Measurements from ENCODE around the gene GRIN2A.

Gene GRIN2A

GRCh38 chr16:10180042-10180770, 2.0 kb downstream of the GRIN2A start:
- Histone ChIP-seq H3K4me3 (replicated peaks; ENCODE audit: insufficient read depth, low read length) (no peak overlapping the region), H3K27me3 (ENCODE audit: insufficient read depth, poor library complexity, severe bottlenecking) (peaks cover 32% of the 10 kb centered on the region), H3K27ac (replicated peaks) (no peak overlapping the region)
- TF ChIP-seq REST (IDR thresholded peaks at IDR 0.05; ENCODE audit: insufficient replicate concordance, low read depth) (no peak), POLR2AphosphoS5 (IDR thresholded peaks at IDR 0.05; ENCODE audit: low read depth) (no peak), GABPA (IDR thresholded peaks at IDR 0.05; ENCODE audit: low read depth) (no peak), SPI1 (IDR thresholded peaks at IDR 0.05; ENCODE audit: borderline replicate concordance, low read depth) (no peak), CTCF (IDR thresholded peaks at IDR 0.05; ENCODE audit: insufficient read depth, low read length) (no peak)
- DNase-seq (ENCODE audit: low read depth in 1 of 2, low spot score in 1 of 2) = no peak

- Histone ChIP-seq H3K27me3 (ENCODE audit: insufficient read depth, poor library complexity, severe bottlenecking) (peaks cover 23% of the 10 kb centered on the region), H3K4me3 (replicated peaks; ENCODE audit: insufficient read depth, low read length) (no peak overlapping the region), H3K27ac (replicated peaks) (no peak overlapping the region)
- DNase-seq (ENCODE audit: low read depth in 1 of 2, low spot score in 1 of 2) = no peak
- TF ChIP-seq CTCF (IDR thresholded peaks at IDR 0.05; ENCODE audit: insufficient read depth, low read length) (no peak), POLR2AphosphoS5 (IDR thresholded peaks at IDR 0.05; ENCODE audit: low read depth) (no peak), REST (IDR thresholded peaks at IDR 0.05; ENCODE audit: insufficient replicate concordance, low read depth) (no peak), GABPA (IDR thresholded peaks at IDR 0.05; ENCODE audit: low read depth) (no peak), SPI1 (IDR thresholded peaks at IDR 0.05; ENCODE audit: borderline replicate concordance, low read depth) (no peak)
Observed at GRCh38 chr16:10178526-10178925, 3.7 kb downstream of the GRIN2A start.

- TF ChIP-seq SPI1 (IDR thresholded peaks at IDR 0.05; ENCODE audit: borderline replicate concordance, low read depth) (no peak), GABPA (IDR thresholded peaks at IDR 0.05; ENCODE audit: low read depth) (no peak), CTCF (IDR thresholded peaks at IDR 0.05; ENCODE audit: insufficient read depth, low read length) (no peak), REST (IDR thresholded peaks at IDR 0.05; ENCODE audit: insufficient replicate concordance, low read depth) (no peak), POLR2AphosphoS5 (IDR thresholded peaks at IDR 0.05; ENCODE audit: low read depth) (no peak)
- H3K27me3 ChIP-seq (ENCODE audit: insufficient read depth, poor library complexity, severe bottlenecking) = peaks cover 19% of the 10 kb centered on the region
- no peak overlapping the region for H3K27ac ChIP-seq (replicated peaks)
- no peak overlapping the region for H3K4me3 ChIP-seq (replicated peaks; ENCODE audit: insufficient read depth, low read length)
- DNase-seq (ENCODE audit: low read depth in 1 of 2, low spot score in 1 of 2) = no peak
Observed at GRCh38 chr16:10178080-10178479, 4.1 kb downstream of the GRIN2A start.

All from HL-60 (cell line).